Fibroblast of skin of right biceps (primary cell): Measurements from ENCODE around the gene PRKCA.

ENCODE experiments used
- DNase-seq: peaks from one replicate; pipeline ENCODE4 v3.0.0-alpha.2; 2013

PRKCA gene

GRCh38 chr17:66636111-66636510 is 333.7 kb downstream of the PRKCA start:
- DNase-seq: peak; percentile 90

- DNase-seq: no peak
These were observed 335.1 kb downstream of the PRKCA start for GRCh38 chr17:66637491-66637890.

GRCh38 chr17:66638707-66639479 is 336.5 kb downstream of the PRKCA start:
- no peak for DNase-seq

- no peak for DNase-seq
These were observed 341.6 kb downstream of the PRKCA start for GRCh38 chr17:66643815-66644710.

DNA sequence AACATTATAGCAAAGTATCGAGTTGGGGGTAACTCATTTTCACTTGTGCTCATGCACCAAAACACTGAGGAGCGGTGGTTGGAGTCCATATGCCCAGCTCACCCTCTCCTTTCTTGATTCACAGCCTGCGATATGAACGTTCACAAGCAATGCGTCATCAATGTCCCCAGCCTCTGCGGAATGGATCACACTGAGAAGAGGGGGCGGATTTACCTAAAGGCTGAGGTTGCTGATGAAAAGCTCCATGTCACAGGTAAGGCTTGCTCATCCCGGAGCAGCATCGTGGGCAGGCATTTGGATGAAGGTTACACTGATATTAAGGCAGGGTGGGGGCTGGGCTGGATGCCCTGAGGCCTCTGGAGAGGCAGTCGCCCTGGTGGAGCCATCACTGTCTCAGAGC is 342.8 kb downstream of the PRKCA start:
- DNase-seq: no peak

GRCh38 chr17:66647391-66647983 is 345.1 kb downstream of the PRKCA start:
- no peak for DNase-seq

GRCh38 chr17:66649818-66650543 is 347.6 kb downstream of the PRKCA start:
- no peak for DNase-seq

- no peak for DNase-seq
These were observed 348.1 kb downstream of the PRKCA start for GRCh38 chr17:66650544-66650877.

- peak; percentile 51 for DNase-seq
These were observed 350.6 kb downstream of the PRKCA start for GRCh38 chr17:66652840-66653507.

DNA sequence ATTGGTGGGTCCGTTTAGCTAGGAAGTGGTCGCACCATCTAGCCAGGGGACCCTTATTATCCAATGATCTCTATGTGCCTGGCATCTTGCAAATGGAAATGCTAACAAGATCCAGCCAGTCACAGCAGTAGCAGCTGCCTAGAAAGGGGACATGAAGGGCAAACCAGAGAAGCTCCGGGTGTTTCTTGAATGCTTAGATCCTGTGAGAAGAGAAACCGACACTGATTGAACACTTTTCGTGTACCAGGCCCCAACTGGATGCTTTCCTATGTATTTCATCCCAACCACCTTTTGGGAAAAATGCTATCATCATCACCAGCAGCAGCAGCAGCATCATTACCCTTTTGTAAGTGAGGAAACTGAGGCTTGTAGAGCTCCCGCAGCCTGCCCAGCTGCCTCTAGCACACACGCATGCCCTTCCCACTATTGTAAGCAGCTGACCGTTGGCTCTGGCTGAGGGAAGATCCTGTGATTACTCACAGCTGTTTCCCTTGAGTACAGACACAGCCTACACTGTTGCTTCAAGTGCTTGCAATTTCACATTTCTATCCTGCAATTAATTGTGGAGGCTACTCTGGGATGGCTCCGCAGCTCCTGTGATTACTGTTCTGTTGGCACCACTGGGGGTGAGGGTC is 351.8 kb downstream of the PRKCA start:
- DNase-seq: no peak

- DNase-seq: no peak
These were observed 352.4 kb downstream of the PRKCA start for GRCh38 chr17:66654764-66655163.

GRCh38 chr17:66655461-66655860 is 353.0 kb downstream of the PRKCA start:
- DNase-seq: no peak

DNA sequence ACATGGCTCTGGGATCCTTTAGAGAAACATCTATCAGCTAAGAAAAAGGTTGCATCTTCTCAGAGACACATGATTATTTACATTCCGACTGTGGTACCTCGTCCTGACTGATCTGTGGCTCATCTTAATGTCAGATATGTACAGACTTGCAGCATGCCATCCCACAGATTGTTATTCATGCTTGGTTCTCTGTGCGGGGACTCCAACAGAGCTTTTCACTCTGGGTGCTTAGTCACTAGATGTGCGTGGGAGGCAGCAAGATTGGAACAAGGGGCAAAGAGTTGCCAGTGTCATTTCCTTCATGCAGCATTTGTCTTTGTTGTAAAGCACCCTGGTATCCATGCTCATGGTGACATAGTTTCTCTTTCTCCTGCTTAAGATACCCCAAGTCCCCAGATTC is 353.4 kb downstream of the PRKCA start:
- peak; percentile 61 for DNase-seq

- DNase-seq: peak; percentile 34
These were observed 359.2 kb downstream of the PRKCA start for GRCh38 chr17:66661411-66662256.

GRCh38 chr17:66662496-66662895 is 360.1 kb downstream of the PRKCA start:
- no peak for DNase-seq

- DNase-seq: no peak
These were observed 360.7 kb downstream of the PRKCA start for GRCh38 chr17:66663041-66663606.

GRCh38 chr17:66664336-66664735 is 361.9 kb downstream of the PRKCA start:
- DNase-seq: no peak

DNA sequence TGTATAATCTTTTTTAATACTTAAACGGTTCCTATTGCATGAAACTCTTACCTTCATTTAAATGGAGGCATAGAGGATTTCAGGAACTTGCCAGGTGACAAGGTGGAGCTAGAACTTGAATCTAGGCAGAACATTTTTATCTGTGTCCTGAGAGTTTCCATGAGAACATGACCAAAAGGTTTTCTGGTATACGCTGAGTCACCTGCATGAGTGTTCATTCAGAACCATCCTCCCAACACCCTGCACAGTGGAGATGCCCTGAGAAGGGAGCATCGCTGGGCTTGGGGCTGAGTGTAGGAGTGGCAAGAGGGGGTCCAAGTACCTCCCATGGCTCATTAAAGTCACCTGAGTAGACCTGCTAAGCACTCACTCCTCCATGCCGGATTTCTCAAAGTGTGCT is 362.8 kb downstream of the PRKCA start:
- DNase-seq: no peak

DNA sequence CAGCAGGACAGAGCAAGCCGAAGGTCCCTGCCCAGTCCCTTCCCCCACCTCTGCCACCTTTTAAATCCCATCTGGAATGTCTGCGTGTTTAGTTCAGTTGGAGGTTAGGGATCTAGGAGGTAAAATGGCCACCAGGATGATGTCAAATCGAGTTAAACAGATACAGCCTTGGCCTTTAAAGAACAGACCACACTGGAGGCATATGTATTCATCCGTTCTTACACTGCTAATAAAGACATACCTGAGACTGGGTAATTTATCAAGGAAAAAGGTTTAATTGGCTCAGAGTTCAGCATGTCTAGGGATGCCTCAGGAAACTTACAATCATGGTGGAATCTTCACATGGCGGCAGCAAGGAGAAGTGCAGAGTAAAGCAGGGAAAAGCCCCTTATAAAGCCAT is 364.7 kb downstream of the PRKCA start:
- no peak for DNase-seq

- DNase-seq: no peak
These were observed 365.1 kb downstream of the PRKCA start for GRCh38 chr17:66667491-66668030.
